IMR-90 (cell line): ENCODE results near the gene DDR1. TPM values are rescaled to one million over a fixed set of nuclear protein-coding genes. Genes with fewer than 3 reads are reported as not detected.

ENCODE experiments used
- ATAC-seq: fragments of 200-7000 bp; cut with Tn5 transposase; 2 replicates; pipeline ENCODE4 v1.9.1; 2020; ENCODE audit warnings: low read depth, mild to moderate bottlenecking, moderate library complexity
- BruUV-seq: library from RNA; stranded (reverse); fragments of 400-500 nt; replicated peaks from 2 replicates; lab custom pipeline; 2021; lab: Mats Ljungman, UMichigan
- CTCF ChIA-PET: fragments of 300-600 bp; formaldehyde crosslinking; extraction: SDS; loops from one replicate; lab custom pipeline; 2021; ENCODE audit warnings: antibody characterized with exemption; lab: Yijun Ruan, JAX
- POLR2A ChIA-PET: fragments of 300-600 bp; sonication (Branson Sonifier 250); formaldehyde crosslinking; loops from one replicate; lab custom pipeline; 2022; ENCODE audit warnings: antibody characterized with exemption; ENCODE audit not compliant: unreplicated experiment; lab: Charles Lee
- DNase-seq: peaks from one replicate; pipeline ENCODE4 v3.0.0; 2013
- H2AFZ ChIP-seq: replicated peaks from 2 replicates; pipeline ENCODE3; 2013; ENCODE audit warnings: low read length, mild to moderate bottlenecking; ENCODE audit not compliant: poor library complexity
- H2AK5ac ChIP-seq: 2 replicates; pipeline ENCODE4 v1.6.1; 2013; ENCODE audit warnings: low read depth, low read length, inconsistent platforms
- H2AK9ac ChIP-seq: replicated peaks from 2 replicates; pipeline ENCODE3; 2013; ENCODE audit warnings: mild to moderate bottlenecking, low read depth, low read length, moderate library complexity; ENCODE audit not compliant: poor library complexity
- H2BK120ac ChIP-seq: 2 replicates; pipeline ENCODE4 v1.6.1; 2013; ENCODE audit warnings: low read depth, low read length, inconsistent platforms
- H2BK15ac ChIP-seq: 3 replicates; pipeline ENCODE4 v1.6.1; 2013; ENCODE audit warnings: low read depth, low read length, inconsistent platforms
- H2BK20ac ChIP-seq: 2 replicates; pipeline ENCODE4 v1.6.1; 2013; ENCODE audit warnings: low read depth, mild to moderate bottlenecking, inconsistent platforms, low read length, moderate library complexity
- H2BK5ac ChIP-seq: 2 replicates; pipeline ENCODE4 v1.6.1; 2013; ENCODE audit warnings: mild to moderate bottlenecking, low read depth, low read length, inconsistent platforms; ENCODE audit not compliant: poor library complexity, severe bottlenecking
- H3K14ac ChIP-seq: replicated peaks from 2 replicates; pipeline ENCODE4 v1.6.1; 2013; ENCODE audit warnings: low read depth, low read length, inconsistent platforms
- H3K18ac ChIP-seq: 2 replicates; pipeline ENCODE4 v1.6.1; 2013; ENCODE audit warnings: low read depth, low read length, control low read depth
- H3K23ac ChIP-seq: 2 replicates; pipeline ENCODE4 v1.6.1; 2013; ENCODE audit warnings: low read depth, low read length, inconsistent platforms
- H3K27ac ChIP-seq: 2 replicates; pipeline ENCODE4 v1.5.1; 2013; ENCODE audit warnings: mild to moderate bottlenecking, control low read depth, low read length; ENCODE audit not compliant: insufficient read depth
- H3K27me3 ChIP-seq: 2 replicates; pipeline ENCODE4 v1.6.1; 2013; ENCODE audit warnings: low read length; ENCODE audit not compliant: control insufficient read depth, insufficient read depth
- H3K36me3 ChIP-seq: 2 replicates; pipeline ENCODE4 v1.6.1; 2013; ENCODE audit warnings: low read length, mixed read lengths; ENCODE audit not compliant: control insufficient read depth, insufficient read depth
- H3K4ac ChIP-seq: 2 replicates; pipeline ENCODE4 v1.6.1; 2013; ENCODE audit warnings: low read depth, low read length, inconsistent platforms
- H3K4me1 ChIP-seq: 2 replicates; pipeline ENCODE4 v1.6.1; 2013; ENCODE audit warnings: low read length, mixed read lengths; ENCODE audit not compliant: control insufficient read depth, insufficient read depth
- H3K4me2 ChIP-seq: 2 replicates; pipeline ENCODE4 v1.6.1; 2013; ENCODE audit warnings: low read depth, mild to moderate bottlenecking, control low read depth, low read length, moderate library complexity
- H3K4me3 ChIP-seq: 2 replicates; pipeline ENCODE4 v1.5.1; 2013; ENCODE audit warnings: low read depth, mild to moderate bottlenecking, control low read depth, low read length, moderate library complexity; ENCODE audit not compliant: insufficient read depth
- H3K56ac ChIP-seq: 2 replicates; pipeline ENCODE4 v1.6.1; 2013; ENCODE audit warnings: low read length, inconsistent platforms; ENCODE audit not compliant: insufficient read depth; ENCODE audit errors: extremely low read depth
- H3K79me1 ChIP-seq, 2 experiments: 2 replicates each; pipeline ENCODE4 v1.6.1; 2013; ENCODE audit warnings: low read length in 2 of 2, inconsistent platforms in 1 of 2, low read depth in 1 of 2
- H3K9ac ChIP-seq: 2 replicates; pipeline ENCODE4 v1.6.1; 2013; ENCODE audit warnings: low read depth, low read length, control low read depth
- H3K9me1 ChIP-seq: 2 replicates; pipeline ENCODE4 v1.6.1; 2013; ENCODE audit warnings: low read length, inconsistent platforms; ENCODE audit not compliant: insufficient read depth
- H3K9me3 ChIP-seq: 2 replicates; pipeline ENCODE4 v1.6.1; 2013; ENCODE audit warnings: low read length; ENCODE audit not compliant: control insufficient read depth, insufficient read depth
- H4K20me1 ChIP-seq: 2 replicates; pipeline ENCODE4 v1.6.1; 2013; ENCODE audit warnings: low read length, inconsistent platforms; ENCODE audit not compliant: insufficient read depth
- H4K5ac ChIP-seq: 2 replicates; pipeline ENCODE4 v1.6.1; 2013; ENCODE audit warnings: mild to moderate bottlenecking, low read depth, low read length, control low read depth
- H4K8ac ChIP-seq, 2 experiments: 2 replicates each; pipeline ENCODE4 v1.6.1; 2013; ENCODE audit warnings: low read depth in 2 of 2, low read length in 2 of 2, control low read depth in 1 of 2, inconsistent platforms in 1 of 2
- H4K91ac ChIP-seq: 2 replicates; pipeline ENCODE4 v1.6.1; 2013; ENCODE audit warnings: low read depth, low read length, inconsistent platforms; ENCODE audit not compliant: insufficient read depth
- CEBPB ChIP-seq: IDR thresholded peaks from 2 replicates; pipeline ENCODE4 v1.6.1; 2012; ENCODE audit warnings: low read depth, low read length, improper control_type of control experiment
- CHD1 ChIP-seq: IDR thresholded peaks from 2 replicates; pipeline ENCODE4 v1.6.1; 2012; ENCODE audit warnings: low read depth, low read length, improper control_type of control experiment
- FOS ChIP-seq: fragments of 150-350 bp; IDR thresholded peaks from 2 replicates; pipeline ENCODE4 v1.6.1; 2016; ENCODE audit warnings: low read depth, low read length
- MAFK ChIP-seq: IDR thresholded peaks from 2 replicates; pipeline ENCODE4 v1.6.1; 2012; ENCODE audit warnings: low read depth, low read length, improper control_type of control experiment
- POLR2A ChIP-seq: IDR thresholded peaks from 2 replicates; pipeline ENCODE4 v1.6.1; 2012; ENCODE audit warnings: mild to moderate bottlenecking, low read depth, low read length
- RCOR1 ChIP-seq: IDR thresholded peaks from 2 replicates; pipeline ENCODE4 v1.6.1; 2012; ENCODE audit warnings: mild to moderate bottlenecking, low read length, improper control_type of control experiment; ENCODE audit not compliant: insufficient replicate concordance
- WGBS, 2 experiments: methylation state at CpG; one replicate each; pipeline versions ENCODE4 v1.1.5 to v1.1.7; 2013; ENCODE audit warnings: missing lambda C conversion rate in 2 of 2; ENCODE audit not compliant: insufficient read length in 1 of 2; ENCODE audit errors: extremely low coverage in 2 of 2; 5-methylcytosine and 5-hydroxymethylcytosine counted together
- dilution Hi-C: fragments of 300-500 bp; cut with HindIII; formaldehyde crosslinking; loops from one replicate; pipeline ENCODE4 v1.14.3; 2018; ENCODE audit warnings: low sequenced_read_pairs; ENCODE audit not compliant: unreplicated experiment
- in situ Hi-C: fragments of 300-500 bp; cut with MboI; formaldehyde crosslinking; loops from 3 replicates; pipeline ENCODE4 v1.14.3; 2019; ENCODE audit warnings: low sequenced_read_pairs, inconsistent platforms, mixed read lengths
- intact Hi-C: fragments of 100-400 bp; cut with micrococcal nuclease; formaldehyde crosslinking; loops from 2 replicates; pipeline ENCODE4 v1.10.0; 2022
- polyA plus RNA-seq, 3 experiments: library from polyadenylated mRNA; depleted of rRNA; stranded (reverse); fragments of >200 nt; gene quantifications; 2 replicates each; pipeline ENCODE4 v1.2.3, GENCODE V29; 2012; ENCODE audit warnings: low replicate concordance in 1 of 3
- total RNA-seq: library from RNA; depleted of rRNA; stranded (reverse); fragments of >200 nt; gene quantifications from 2 replicates; pipeline ENCODE4 v1.2.3, GENCODE V29; 2012
- TF ChIP-seq, protein P1 (sequence below): fragments of 150-350 bp; IDR thresholded peaks from 2 replicates; pipeline ENCODE4 v1.6.1; 2017; ENCODE audit warnings: mild to moderate bottlenecking, antibody characterized with exemption, low read length, low read depth
- TF ChIP-seq, protein P2 (sequence below): fragments of 150-350 bp; IDR thresholded peaks from 2 replicates; pipeline ENCODE4 v1.6.1; 2016; ENCODE audit warnings: low read depth, mild to moderate bottlenecking, low read length, moderate library complexity, borderline replicate concordance

Gene DDR1
- total and polyA plus RNA-seq, 2 of the 4 experiments (the other 2 are of a cell fraction) = 5.6 to 19.6 TPM

DNA sequence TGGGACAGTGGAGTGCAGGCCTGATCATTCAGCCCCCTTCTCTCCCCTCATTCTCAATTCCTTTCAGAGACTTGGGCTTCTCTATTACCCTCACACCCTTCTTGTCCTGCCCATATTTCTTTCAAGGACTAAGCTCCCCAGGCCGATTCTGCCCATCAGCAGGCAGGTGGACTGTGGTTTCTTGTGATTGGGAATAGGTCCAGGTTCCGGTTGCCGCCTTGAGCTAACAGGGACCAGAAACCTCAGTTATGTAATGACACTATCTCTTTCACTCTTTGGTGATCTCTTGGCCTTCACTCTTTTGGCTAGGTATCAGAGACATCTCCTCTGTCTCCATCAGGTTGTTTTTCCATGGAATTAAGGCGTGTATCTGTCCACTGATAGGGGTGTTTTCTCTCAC lies 62.9 kb downstream of the DDR1 start:
- Histone ChIP-seq H2AK9ac (no peak overlapping the region), H3K79me1 (no peaks in the 10 kb centered on the region), H3K9me1 (peaks cover 9% of the 10 kb centered on the region), H2BK120ac (no peak overlapping the region), H3K36me3 (no peaks in the 10 kb centered on the region), H2BK5ac (no peak overlapping the region), H2AK5ac (no peak overlapping the region), H3K23ac (no peak overlapping the region), H3K4me3 (no peak overlapping the region), H2AFZ (no peak overlapping the region), H2BK20ac (no peak overlapping the region), H4K8ac (no peak overlapping the region), H4K5ac (no peak overlapping the region), H3K4me2 (no peak overlapping the region), H3K14ac (no peak overlapping the region), H3K9ac (no peak overlapping the region), H3K27ac (no peak overlapping the region), H3K56ac (no peak overlapping the region), H3K18ac (no peak overlapping the region), H3K9me3 (peaks cover 9% of the 10 kb centered on the region), H2BK15ac (no peak overlapping the region), H4K20me1 (no peaks in the 10 kb centered on the region), H4K91ac (no peak overlapping the region), H3K4ac (no peak overlapping the region), H3K4me1 (peaks cover 1% of the 10 kb centered on the region; the same call in 1 of the 2 replicates), H3K27me3 (peaks cover 51% of the 10 kb centered on the region)
- in situ Hi-C loops = no loop called here
- DNase-seq (no peak), ATAC-seq (no peak)
- dilution Hi-C loops = no loop called here
- BruUV-seq = no TSS peak
- intact Hi-C loops = no loop called here
- no CpG with 5 or more reads among the region's 4 CpGs for WGBS, 2 experiments
- POLR2A ChIA-PET = no interaction called here
- TF ChIP-seq, protein P1, sequence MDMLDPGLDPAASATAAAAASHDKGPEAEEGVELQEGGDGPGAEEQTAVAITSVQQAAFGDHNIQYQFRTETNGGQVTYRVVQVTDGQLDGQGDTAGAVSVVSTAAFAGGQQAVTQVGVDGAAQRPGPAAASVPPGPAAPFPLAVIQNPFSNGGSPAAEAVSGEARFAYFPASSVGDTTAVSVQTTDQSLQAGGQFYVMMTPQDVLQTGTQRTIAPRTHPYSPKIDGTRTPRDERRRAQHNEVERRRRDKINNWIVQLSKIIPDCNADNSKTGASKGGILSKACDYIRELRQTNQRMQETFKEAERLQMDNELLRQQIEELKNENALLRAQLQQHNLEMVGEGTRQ = no peak
- TF ChIP-seq FOS (no peak), CEBPB (no peak), MAFK (no peak), RCOR1 (no peak), CHD1 (no peak), POLR2A (no peak)
- TF ChIP-seq, protein P2, sequence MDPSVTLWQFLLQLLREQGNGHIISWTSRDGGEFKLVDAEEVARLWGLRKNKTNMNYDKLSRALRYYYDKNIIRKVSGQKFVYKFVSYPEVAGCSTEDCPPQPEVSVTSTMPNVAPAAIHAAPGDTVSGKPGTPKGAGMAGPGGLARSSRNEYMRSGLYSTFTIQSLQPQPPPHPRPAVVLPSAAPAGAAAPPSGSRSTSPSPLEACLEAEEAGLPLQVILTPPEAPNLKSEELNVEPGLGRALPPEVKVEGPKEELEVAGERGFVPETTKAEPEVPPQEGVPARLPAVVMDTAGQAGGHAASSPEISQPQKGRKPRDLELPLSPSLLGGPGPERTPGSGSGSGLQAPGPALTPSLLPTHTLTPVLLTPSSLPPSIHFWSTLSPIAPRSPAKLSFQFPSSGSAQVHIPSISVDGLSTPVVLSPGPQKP = no peak
- CTCF ChIA-PET = no interaction called here
